Brain microvascular endothelial cell (primary cell): Measurements from ENCODE around the gene CPAMD8.
A peak's percentile ranks its signal among the peaks of the same experiment; 100 is the strongest.

Experiments
- DNase-seq: peaks from one replicate; pipeline ENCODE4 v3.0.0-alpha.2; 2020
- H3K27ac ChIP-seq: fragments of 250-450 bp; sonication (Bioruptor Pico); 2 replicates; pipeline ENCODE4 v1.5.1; 2020; ENCODE audit warnings: mild to moderate bottlenecking, moderate library complexity
- H3K27me3 ChIP-seq: fragments of 250-450 bp; sonication (Bioruptor Pico); replicated peaks from 2 replicates; pipeline ENCODE4 v1.5.1; 2020; ENCODE audit warnings: mild to moderate bottlenecking
- H3K36me3 ChIP-seq: fragments of 250-450 bp; sonication (Bioruptor Pico); replicated peaks from 2 replicates; pipeline ENCODE4 v1.5.1; 2020; ENCODE audit warnings: mild to moderate bottlenecking
- H3K4me3 ChIP-seq: 2 replicates; pipeline ENCODE4 v1.5.1; 2011; ENCODE audit warnings: low read depth, mild to moderate bottlenecking, control low read depth, low read length, moderate library complexity
- CTCF ChIP-seq: IDR thresholded peaks from 2 replicates; pipeline ENCODE4 v1.5.1; 2011; ENCODE audit warnings: low read depth, mild to moderate bottlenecking, moderate library complexity, low read length, control low read depth, inconsistent platforms; ENCODE audit errors: missing control alignments
- in situ Hi-C: cut with HindIII; loops from 2 replicates; pipeline ENCODE4 v1.10.0; 2017; ENCODE audit warnings: low sequenced_read_pairs, low pct_ligation_motif_present

Gene CPAMD8

GRCh38 chr19:16868423-16869130 is 158.0 kb downstream of the CPAMD8 start:
- in situ Hi-C loops: no loop called here
- Histone ChIP-seq H3K36me3 (peaks cover 77% of the 10 kb centered on the region), H3K27me3 (no peaks in the 10 kb centered on the region), H3K27ac (no peak overlapping the region), H3K4me3 (no peak overlapping the region)
- no peak for DNase-seq
- TF ChIP-seq CTCF: no peak

GRCh38 chr19:16867211-16867610 is 159.4 kb downstream of the CPAMD8 start:
- H3K4me3 ChIP-seq: no peak overlapping the region
- H3K27ac ChIP-seq: no peak overlapping the region
- DNase-seq: peak; percentile 27
- H3K36me3 ChIP-seq: peaks cover 68% of the 10 kb centered on the region
- no peak for TF ChIP-seq CTCF
- H3K27me3 ChIP-seq: no peaks in the 10 kb centered on the region
- in situ Hi-C loops: no loop called here

- H3K27me3 ChIP-seq: no peaks in the 10 kb centered on the region
- DNase-seq: no peak
- peaks cover 36% of the 10 kb centered on the region for H3K36me3 ChIP-seq
- no peak for TF ChIP-seq CTCF
- in situ Hi-C loops: no loop called here
- no peak overlapping the region for H3K4me3 ChIP-seq
- no peak overlapping the region for H3K27ac ChIP-seq
Observed at GRCh38 chr19:16862826-16863415, 163.7 kb downstream of the CPAMD8 start.

GRCh38 chr19:16861834-16862233 is 164.8 kb downstream of the CPAMD8 start:
- H3K27me3 ChIP-seq: no peaks in the 10 kb centered on the region
- DNase-seq: no peak
- H3K36me3 ChIP-seq: peaks cover 30% of the 10 kb centered on the region
- H3K4me3 ChIP-seq: no peak overlapping the region
- in situ Hi-C loops: no loop called here
- TF ChIP-seq CTCF: no peak
- no peak overlapping the region for H3K27ac ChIP-seq

- no peak overlapping the region for H3K4me3 ChIP-seq
- peaks cover 23% of the 10 kb centered on the region for H3K36me3 ChIP-seq
- no peak for DNase-seq
- H3K27me3 ChIP-seq: no peaks in the 10 kb centered on the region
- in situ Hi-C loops: no loop called here
- TF ChIP-seq CTCF: no peak
- H3K27ac ChIP-seq: no peak overlapping the region
Observed at GRCh38 chr19:16861011-16861410, 165.6 kb downstream of the CPAMD8 start.
